ENCODE measurements around the gene SLC2A1.

DNA sequence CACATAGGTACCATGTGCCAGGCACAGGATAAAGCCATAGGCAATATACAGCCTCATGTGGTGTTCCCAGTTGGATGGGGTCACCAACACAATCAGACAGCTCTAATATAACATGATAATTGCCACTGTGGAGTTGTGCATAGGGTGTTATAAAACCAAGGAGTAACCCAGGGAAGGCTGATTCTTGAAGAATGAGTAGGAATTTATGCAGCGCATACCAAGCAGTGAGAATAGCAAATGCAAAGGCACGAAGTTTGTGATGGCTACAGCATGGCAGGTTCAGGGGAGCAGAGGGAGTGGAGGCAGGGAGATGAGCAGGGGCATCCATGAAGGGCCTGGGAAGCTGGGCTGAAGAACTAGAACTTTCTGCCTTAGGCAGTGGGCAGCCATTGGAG is 20.4 kb upstream of the SLC2A1 start:
- no peak for TF ChIP-seq POLR2A (IDR thresholded peaks at IDR 0.05)
- TF ChIP-seq, protein P1, sequence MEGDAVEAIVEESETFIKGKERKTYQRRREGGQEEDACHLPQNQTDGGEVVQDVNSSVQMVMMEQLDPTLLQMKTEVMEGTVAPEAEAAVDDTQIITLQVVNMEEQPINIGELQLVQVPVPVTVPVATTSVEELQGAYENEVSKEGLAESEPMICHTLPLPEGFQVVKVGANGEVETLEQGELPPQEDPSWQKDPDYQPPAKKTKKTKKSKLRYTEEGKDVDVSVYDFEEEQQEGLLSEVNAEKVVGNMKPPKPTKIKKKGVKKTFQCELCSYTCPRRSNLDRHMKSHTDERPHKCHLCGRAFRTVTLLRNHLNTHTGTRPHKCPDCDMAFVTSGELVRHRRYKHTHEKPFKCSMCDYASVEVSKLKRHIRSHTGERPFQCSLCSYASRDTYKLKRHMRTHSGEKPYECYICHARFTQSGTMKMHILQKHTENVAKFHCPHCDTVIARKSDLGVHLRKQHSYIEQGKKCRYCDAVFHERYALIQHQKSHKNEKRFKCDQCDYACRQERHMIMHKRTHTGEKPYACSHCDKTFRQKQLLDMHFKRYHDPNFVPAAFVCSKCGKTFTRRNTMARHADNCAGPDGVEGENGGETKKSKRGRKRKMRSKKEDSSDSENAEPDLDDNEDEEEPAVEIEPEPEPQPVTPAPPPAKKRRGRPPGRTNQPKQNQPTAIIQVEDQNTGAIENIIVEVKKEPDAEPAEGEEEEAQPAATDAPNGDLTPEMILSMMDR (IDR thresholded peaks at IDR 0.05) = no peak
